Stomach (tissue), 19 donors: ENCODE measurements around the gene GSKIP. TPM values are rescaled to one million over a fixed set of nuclear protein-coding genes. Genes with fewer than 3 reads are reported as not detected.

ENCODE experiments used
- DNase-seq, 2 donors: peaks; one replicate each; pipeline versions ENCODE4 v3.0.0 to v3.0.0-alpha.2; 2013 to 2019
- H3K27ac ChIP-seq, 5 donors: fragments of 200-600 bp in 4 of 5; sonication (generic) in 4 of 5; one replicate each; pipeline ENCODE4 v1.5.1; 2013 to 2019; ENCODE audit warnings: mild to moderate bottlenecking in 1 of 5, moderate library complexity in 1 of 5
- H3K27me3 ChIP-seq, 3 donors: fragments of 200-600 bp; sonication (generic); one replicate each; pipeline ENCODE4 v1.5.1; 2017 to 2019; ENCODE audit warnings: mixed run types in 1 of 3
- H3K36me3 ChIP-seq, 4 donors: fragments of 200-600 bp; sonication (generic); 1 replicate in 3 of 4; 2 replicates in 1 of 4; pipeline ENCODE4 v1.5.1; 2016 to 2019
- H3K4me1 ChIP-seq, 4 donors: fragments of 200-600 bp; sonication (generic); one replicate each; pipeline ENCODE4 v1.5.1; 2016 to 2019
- H3K4me3 ChIP-seq, 4 donors: fragments of 200-600 bp; sonication (generic) in 3 of 4; one replicate each; pipeline ENCODE4 v1.5.1; 2016 to 2019; ENCODE audit warnings: mild to moderate bottlenecking in 1 of 4
- H3K9me3 ChIP-seq, 4 donors: fragments of 200-600 bp; sonication (generic); one replicate each; pipeline ENCODE4 v1.5.1; 2016 to 2019
- CTCF ChIP-seq, 7 experiments: fragments of 450-650 bp in 4 of 7; fragments of 200-600 bp in 3 of 7; sonication (generic) in 3 of 7; IDR thresholded peaks; one replicate each; pipeline ENCODE4 v1.5.1; 2016 to 2019; ENCODE audit warnings: antibody characterized with exemption in 7 of 7, control low read depth in 2 of 7, mild to moderate bottlenecking in 1 of 7
- EP300 ChIP-seq: sonication (generic); formaldehyde crosslinking; IDR thresholded peaks from one replicate; pipeline ENCODE4 v1.6.1; 2017; ENCODE audit warnings: antibody characterized with exemption
- POLR2A ChIP-seq, 4 donors: fragments of 450-650 bp; IDR thresholded peaks; one replicate each; pipeline ENCODE4 v1.6.1; 2016; ENCODE audit warnings: antibody characterized with exemption in 4 of 4, control low read depth in 2 of 4, mild to moderate bottlenecking in 1 of 4, moderate library complexity in 1 of 4
- POLR2AphosphoS5 ChIP-seq, 3 donors: sonication (generic); formaldehyde crosslinking; IDR thresholded peaks; one replicate each; pipeline ENCODE4 v1.6.1; 2016; ENCODE audit warnings: antibody characterized with exemption in 3 of 3
- WGBS, 5 donors: extraction: QIAGEN DNeasy Blood & Tissue Kit in 3 of 5; methylation state at CpG; one replicate each; pipeline versions ENCODE4 v1.1.5 to v1.1.7; 2013 to 2018; 5-methylcytosine and 5-hydroxymethylcytosine counted together
- intact Hi-C: fragments of 100-400 bp; cut with DNase I; formaldehyde crosslinking; loops from one replicate; pipeline ENCODE4 v1.15.1; 2023; ENCODE audit warnings: low total_unique reads
- long read RNA-seq, 10 donors: transcript quantifications; one replicate each; lab custom pipeline, GENCODE V29; 2026
- polyA plus RNA-seq, 3 donors: library from polyadenylated mRNA; stranded (reverse); fragments of 200-250 nt; gene quantifications; one replicate each; pipeline ENCODE4 v1.2.3, GENCODE V29; 2013
- total RNA-seq, 5 donors: library from RNA; depleted of rRNA; stranded (reverse); fragments of >200 nt; gene quantifications; one replicate each; pipeline versions ENCODE4 v1.1.0 to v1.2.3, GENCODE V29; 2014 to 2016
- donor health status: healthy with polysubstance abuse.
- donor health status: Bipolar disorder and iron deficiency.
- donor health status: healthy.

GSKIP gene
- total RNA-seq: 10 to 100 TPM in 2 of 5 donors, 1 to 10 TPM in 3; 3.8 to 61.9 (median 7.1) TPM
- polyA plus RNA-seq: 10 to 100 TPM; 10.8 to 93.9 (median 23.7) TPM
- long read RNA-seq, donor 1, transcript GSKIP-205 (4 exons, 2,218 nt): major isoform, 5 of 5 reads
- long read RNA-seq, donor 1, partial matches to known transcripts: 0 of 5 reads
- long read RNA-seq, donor 1, other reads (novel, unspliced or antisense): 0 of 5 reads
- long read RNA-seq, donor 2, transcript GSKIP-205 (4 exons, 2,218 nt): major isoform, 6 of 6 reads
- long read RNA-seq, donor 2, partial matches to known transcripts: 0 of 6 reads
- long read RNA-seq, donor 2, other reads (novel, unspliced or antisense): 0 of 6 reads
- long read RNA-seq, donor 3, partial matches to known transcripts: 0 of 3 reads
- long read RNA-seq, donor 3, other reads (novel, unspliced or antisense): 0 of 3 reads
- long read RNA-seq, donor 4, partial matches to known transcripts: 0 of 3 reads
- long read RNA-seq, donor 4, other reads (novel, unspliced or antisense): 0 of 3 reads
- long read RNA-seq, donor 5, partial matches to known transcripts: 0 of 2 reads
- long read RNA-seq, donor 5, other reads (novel, unspliced or antisense): 0 of 2 reads
- long read RNA-seq, donor 6, transcript GSKIP-205 (4 exons, 2,218 nt): major isoform, 15 of 15 reads
- long read RNA-seq, donor 6, partial matches to known transcripts: 0 of 15 reads
- long read RNA-seq, donor 6, other reads (novel, unspliced or antisense): 0 of 15 reads
- long read RNA-seq, donor 7, transcript GSKIP-205 (4 exons, 2,218 nt): major isoform, 8 of 16 reads
- long read RNA-seq, donor 7, transcript GSKIP-203 (4 exons, 760 nt): major isoform, 8 of 16 reads
- long read RNA-seq, donor 7, partial matches to known transcripts: 0 of 16 reads
- long read RNA-seq, donor 7, other reads (novel, unspliced or antisense): 0 of 16 reads
- long read RNA-seq, donor 8, transcript GSKIP-205 (4 exons, 2,218 nt): major isoform, 7 of 7 reads
- long read RNA-seq, donor 8, partial matches to known transcripts: 0 of 7 reads
- long read RNA-seq, donor 8, other reads (novel, unspliced or antisense): 0 of 7 reads
- long read RNA-seq, donor 9, transcript GSKIP-205 (4 exons, 2,218 nt): major isoform, 5 of 5 reads
- long read RNA-seq, donor 9, partial matches to known transcripts: 0 of 5 reads
- long read RNA-seq, donor 9, other reads (novel, unspliced or antisense): 0 of 5 reads
- long read RNA-seq, donor 10, partial matches to known transcripts: 0 of 2 reads
- long read RNA-seq, donor 10, other reads (novel, unspliced or antisense): 0 of 2 reads

GRCh38 chr14:96362965-96363750 is at the start of gene GSKIP, which contains the start of gene ATG2B:
Gene GSKIP, plus strand, starts transcription at chr14:96363526. Its CDS starts 18,722 bp downstream, at chr14:96382248.
Gene ATG2B, minus strand, starts transcription at chr14:96363341. Its CDS starts 365 bp downstream, at chr14:96362976.
- intact Hi-C loops: no loop called here
- H3K4me3 ChIP-seq: peak within 1 kb of the TSS; percentile 75 to 99 (median 96)
- 0 to 1% (median 0%) methylated on average over 18 to 91 of the region's 92 CpGs for WGBS, 5 donors

GRCh38 chr14:96316087-96316486 is 47.2 kb upstream of the GSKIP start:
- no peak overlapping the region for H3K27ac ChIP-seq
- WGBS, 5 donors: 94 to 97% (median 96%) methylated on average over 3 of the region's 3 CpGs
- H3K4me1 ChIP-seq: no peaks in the 10 kb centered on the region
- TF ChIP-seq POLR2AphosphoS5 (IDR thresholded peaks at IDR 0.05): no peak
- no peak for TF ChIP-seq EP300
- TF ChIP-seq CTCF (IDR thresholded peaks at IDR 0.05): no peak
- no peak for TF ChIP-seq POLR2A (IDR thresholded peaks at IDR 0.05)
- no peaks in the 10 kb centered on the region for H3K27me3 ChIP-seq
- H3K36me3 ChIP-seq: peaks cover 30 to 98% (median 97%) of the 10 kb centered on the region in 4 donors
- H3K9me3 ChIP-seq: no peaks in the 10 kb centered on the region
- no peak for DNase-seq
- no peak overlapping the region for H3K4me3 ChIP-seq
- intact Hi-C loops: no loop called here

More at GRCh38 chr14:96362965-96363750, at the start of gene GSKIP, which contains the start of gene ATG2B:
- Histone ChIP-seq H3K27me3 (no peaks in the 10 kb centered on the region), H3K27ac (peak within 1 kb of the TSS; percentile 92 to 98 (median 95)), H3K9me3 (no peaks in the 10 kb centered on the region), H3K36me3 (peaks cover 0 to under 1% (median 0%) of the 10 kb centered on the region in 4 donors), H3K4me1 (peaks cover 24 to 63% (median 45%) of the 10 kb centered on the region in 4 donors)
- TF ChIP-seq EP300: no peak
- TF ChIP-seq POLR2A (IDR thresholded peaks at IDR 0.05): peak in 1 of 4 donors; percentile 64
- TF ChIP-seq CTCF (IDR thresholded peaks at IDR 0.05): no peak
- TF ChIP-seq POLR2AphosphoS5 (IDR thresholded peaks at IDR 0.05): peak; percentile 80 to 94 (median 92)
- peak; percentile 97 to 98 for DNase-seq

- no peaks in the 10 kb centered on the region for H3K9me3 ChIP-seq
- 90 to 94% (median 93%) methylated on average over 9 of the region's 9 CpGs for WGBS, 5 donors
- intact Hi-C loops: no loop called here
- TF ChIP-seq CTCF (IDR thresholded peaks at IDR 0.05) (no peak), EP300 (no peak), POLR2AphosphoS5 (IDR thresholded peaks at IDR 0.05) (no peak), POLR2A (IDR thresholded peaks at IDR 0.05) (no peak)
- DNase-seq: no peak
- no peak overlapping the region for H3K27ac ChIP-seq
- H3K27me3 ChIP-seq: no peaks in the 10 kb centered on the region
- no peak overlapping the region for H3K4me3 ChIP-seq
- no peaks in the 10 kb centered on the region for H3K4me1 ChIP-seq
- peaks cover 37 to 98% (median 98%) of the 10 kb centered on the region in 4 donors for H3K36me3 ChIP-seq
Measured at GRCh38 chr14:96318836-96319235, 44.5 kb upstream of the GSKIP start.
